HG03066 (cell line): ENCODE data around the gene B9D2.
"Not testable (repeated sequence)": the region's sequence is repeated elsewhere in the genome, so short reads cannot be mapped to it uniquely, and the experiment has no call there.

Experiments
- ATAC-seq: cut with Tn5 transposase; IDR thresholded peaks from one replicate; pipeline ENCODE4 v1.9.1; 2021; ENCODE audit warnings: low read depth; ENCODE audit not compliant: unreplicated experiment

The B9D2 gene

GRCh38 chr19:41392775-41393174, 28.8 kb upstream of the B9D2 start:
- no peak for ATAC-seq

- no peak for ATAC-seq
Observed at GRCh38 chr19:41391618-41392017, 27.7 kb upstream of the B9D2 start.

- no peak for ATAC-seq
Observed at GRCh38 chr19:41386442-41386841, 22.5 kb upstream of the B9D2 start.

- no peak for ATAC-seq
Observed at GRCh38 chr19:41384351-41384750, 20.4 kb upstream of the B9D2 start.

GRCh38 chr19:41381536-41381935, 17.6 kb upstream of the B9D2 start:
- ATAC-seq, result not testable (repeated sequence)

GRCh38 chr19:41377977-41378709, 14.2 kb upstream of the B9D2 start:
- no peak for ATAC-seq

- no peak for ATAC-seq
Observed at GRCh38 chr19:41376998-41377365, 13.0 kb upstream of the B9D2 start.

GRCh38 chr19:41376241-41376997, 12.5 kb upstream of the B9D2 start, which contains the start of gene TMEM91:
TMEM91 (plus strand) TSS chr19:41376533; CDS start chr19:41378310, 1,777 bp downstream.
- no peak for ATAC-seq

GRCh38 chr19:41373993-41374392, 10.0 kb upstream of the B9D2 start:
- ATAC-seq, result no peak

GRCh38 chr19:41372501-41372900, 8.6 kb upstream of the B9D2 start:
- no peak for ATAC-seq

GRCh38 chr19:41371541-41371940, 7.6 kb upstream of the B9D2 start:
- no peak for ATAC-seq

GRCh38 chr19:41371119-41371518, 7.2 kb upstream of the B9D2 start:
- ATAC-seq, result not testable (repeated sequence)

- no peak for ATAC-seq
Observed at GRCh38 chr19:41369769-41370168, 5.8 kb upstream of the B9D2 start.

GRCh38 chr19:41367848-41368301, 3.9 kb upstream of the B9D2 start:
- ATAC-seq, result no peak

- ATAC-seq, result no peak
Observed at GRCh38 chr19:41366089-41366488, 2.1 kb upstream of the B9D2 start.

- ATAC-seq, result no peak
Observed at GRCh38 chr19:41364524-41365391, 809 bp upstream of the B9D2 start.

- no peak for ATAC-seq
Observed at GRCh38 chr19:41363371-41363752, 587 bp downstream of the B9D2 start.

- ATAC-seq, result no peak
Observed at GRCh38 chr19:41362143-41362847, 1.7 kb downstream of the B9D2 start.

- ATAC-seq, result no peak
Observed at GRCh38 chr19:41359741-41360140, 4.2 kb downstream of the B9D2 start.

- no peak for ATAC-seq
Observed at GRCh38 chr19:41357746-41358145, 6.2 kb downstream of the B9D2 start.
